Bronchial epithelial cell (primary cell): ENCODE results near the gene NEURL1. TPM values are rescaled to one million over a fixed set of nuclear protein-coding genes. Genes with fewer than 3 reads are reported as not detected.

Source experiments
- DNase-seq: peaks from one replicate; pipeline ENCODE4 v3.0.0-alpha.2; 2010; ENCODE audit warnings: low read depth
- FAIRE-seq: peaks from 2 replicates; lab custom pipeline; 2011; peaks lifted over from hg19 to GRCh38; lab: Jason Lieb, UNC
- H3K27me3 ChIP-seq: 2 replicates; pipeline ENCODE4 v1.5.1; 2011; ENCODE audit warnings: low read length; ENCODE audit not compliant: control insufficient read depth, insufficient read depth
- H3K36me3 ChIP-seq: 2 replicates; pipeline ENCODE4 v1.5.1; 2011; ENCODE audit warnings: low read length; ENCODE audit not compliant: control insufficient read depth, insufficient read depth
- H3K4me3 ChIP-seq: 2 replicates; pipeline ENCODE4 v1.5.1; 2011; ENCODE audit warnings: mild to moderate bottlenecking, low read depth, low read length, control low read depth
- total RNA-seq: library from RNA; depleted of rRNA; stranded (reverse); fragments of >200 nt; gene quantifications from 2 replicates; pipeline ENCODE4 v1.2.1, GENCODE V29; 2014
- TF ChIP-seq, protein P1 (sequence below): IDR thresholded peaks from 2 replicates; pipeline ENCODE4 v1.5.1; 2011; ENCODE audit warnings: mild to moderate bottlenecking, moderate library complexity, low read length, control low read depth, inconsistent platforms; ENCODE audit not compliant: insufficient read depth, severe bottlenecking

NEURL1 gene
- total RNA-seq, 1 donor from 2014 or later: 1.1 TPM

DNA sequence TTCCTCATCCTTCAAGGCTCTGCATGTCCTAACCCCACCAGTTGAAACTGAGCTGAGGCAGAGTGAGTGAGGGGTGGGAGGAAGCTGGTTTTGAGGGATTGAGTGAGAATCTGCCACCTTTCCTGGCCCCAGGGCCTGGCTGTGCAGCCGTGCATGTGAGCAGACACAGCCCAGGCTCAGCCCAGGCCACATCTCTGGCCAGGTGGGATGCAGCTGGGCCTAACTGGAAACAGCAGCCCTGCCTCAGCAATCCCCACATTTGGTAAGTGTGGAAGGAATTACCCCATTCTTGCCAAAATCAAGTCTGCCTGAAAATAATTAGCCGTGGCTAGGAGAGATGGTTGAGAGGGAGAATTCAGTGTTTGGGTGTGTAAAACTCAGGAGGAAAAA lies 116.6 kb downstream of the NEURL1 start:
- DNase-seq (no peak), FAIRE-seq (no peak)
- H3K4me3 ChIP-seq: no peak overlapping the region
- no peaks in the 10 kb centered on the region for H3K27me3 ChIP-seq
- TF ChIP-seq, protein P1, sequence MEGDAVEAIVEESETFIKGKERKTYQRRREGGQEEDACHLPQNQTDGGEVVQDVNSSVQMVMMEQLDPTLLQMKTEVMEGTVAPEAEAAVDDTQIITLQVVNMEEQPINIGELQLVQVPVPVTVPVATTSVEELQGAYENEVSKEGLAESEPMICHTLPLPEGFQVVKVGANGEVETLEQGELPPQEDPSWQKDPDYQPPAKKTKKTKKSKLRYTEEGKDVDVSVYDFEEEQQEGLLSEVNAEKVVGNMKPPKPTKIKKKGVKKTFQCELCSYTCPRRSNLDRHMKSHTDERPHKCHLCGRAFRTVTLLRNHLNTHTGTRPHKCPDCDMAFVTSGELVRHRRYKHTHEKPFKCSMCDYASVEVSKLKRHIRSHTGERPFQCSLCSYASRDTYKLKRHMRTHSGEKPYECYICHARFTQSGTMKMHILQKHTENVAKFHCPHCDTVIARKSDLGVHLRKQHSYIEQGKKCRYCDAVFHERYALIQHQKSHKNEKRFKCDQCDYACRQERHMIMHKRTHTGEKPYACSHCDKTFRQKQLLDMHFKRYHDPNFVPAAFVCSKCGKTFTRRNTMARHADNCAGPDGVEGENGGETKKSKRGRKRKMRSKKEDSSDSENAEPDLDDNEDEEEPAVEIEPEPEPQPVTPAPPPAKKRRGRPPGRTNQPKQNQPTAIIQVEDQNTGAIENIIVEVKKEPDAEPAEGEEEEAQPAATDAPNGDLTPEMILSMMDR: no peak
- peaks cover 42% of the 10 kb centered on the region for H3K36me3 ChIP-seq

- no peaks in the 10 kb centered on the region for H3K27me3 ChIP-seq
- H3K36me3 ChIP-seq: peaks cover 45% of the 10 kb centered on the region
- DNase-seq (no peak), FAIRE-seq (no peak)
- H3K4me3 ChIP-seq: no peak overlapping the region
- TF ChIP-seq, protein P1: no peak
These were observed 117.5 kb downstream of the NEURL1 start for GRCh38 chr10:103610921-103611511.

DNA sequence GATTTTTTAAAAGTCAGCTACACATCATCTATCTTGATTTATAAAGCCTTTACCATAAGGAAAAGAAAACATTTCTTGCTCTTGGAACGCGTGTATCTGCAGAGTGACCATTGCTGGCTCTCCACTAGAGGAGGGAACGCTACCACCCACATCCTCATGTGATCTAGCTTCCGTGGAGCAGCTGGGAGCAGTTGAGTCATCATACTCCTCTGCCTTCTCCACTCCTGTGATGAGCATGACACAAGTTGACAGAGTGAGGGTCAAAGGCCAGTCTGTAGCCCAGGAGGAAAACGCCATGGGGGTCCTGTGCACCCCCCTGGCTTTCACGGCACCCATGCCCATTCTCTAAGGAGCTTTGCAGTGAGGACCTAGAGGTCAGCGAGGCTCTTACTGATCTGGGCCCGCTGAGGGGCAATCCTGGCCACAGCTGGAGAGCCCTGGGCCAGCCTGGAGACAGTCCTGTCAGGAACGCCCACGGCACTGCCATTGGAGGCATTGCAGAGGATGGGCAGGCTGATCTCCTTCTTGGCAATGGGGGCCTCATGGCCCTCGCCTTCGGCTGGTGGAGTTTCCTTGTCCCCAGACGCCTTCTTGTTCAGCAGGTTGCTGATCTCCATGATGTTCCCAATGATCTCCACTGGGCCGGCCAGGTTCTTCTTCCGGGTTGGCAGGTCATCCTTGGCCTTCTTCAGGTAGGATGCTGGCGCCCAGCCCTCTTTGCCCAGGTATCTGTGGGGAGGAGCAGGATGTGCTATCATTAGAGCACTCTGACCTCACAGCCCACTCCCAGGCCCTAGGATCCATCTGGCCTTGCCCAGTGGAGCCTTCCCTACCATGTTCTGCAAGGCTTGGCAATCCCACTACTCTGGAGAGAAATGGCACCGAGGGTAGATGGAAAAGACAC lies 119.2 kb downstream of the NEURL1 start:
- peaks cover 55% of the 10 kb centered on the region for H3K36me3 ChIP-seq

GRCh38 chr10:103613616-103614015 lies 120.1 kb downstream of the NEURL1 start:
- TF ChIP-seq, protein P1: no peak

More for the DNA sequence above, 119.2 kb downstream of the NEURL1 start:
- TF ChIP-seq, protein P1: no peak
- no peak overlapping the region for H3K4me3 ChIP-seq
- FAIRE-seq: peak; percentile 50
- no peaks in the 10 kb centered on the region for H3K27me3 ChIP-seq
- peak; percentile 23 for DNase-seq

DNA sequence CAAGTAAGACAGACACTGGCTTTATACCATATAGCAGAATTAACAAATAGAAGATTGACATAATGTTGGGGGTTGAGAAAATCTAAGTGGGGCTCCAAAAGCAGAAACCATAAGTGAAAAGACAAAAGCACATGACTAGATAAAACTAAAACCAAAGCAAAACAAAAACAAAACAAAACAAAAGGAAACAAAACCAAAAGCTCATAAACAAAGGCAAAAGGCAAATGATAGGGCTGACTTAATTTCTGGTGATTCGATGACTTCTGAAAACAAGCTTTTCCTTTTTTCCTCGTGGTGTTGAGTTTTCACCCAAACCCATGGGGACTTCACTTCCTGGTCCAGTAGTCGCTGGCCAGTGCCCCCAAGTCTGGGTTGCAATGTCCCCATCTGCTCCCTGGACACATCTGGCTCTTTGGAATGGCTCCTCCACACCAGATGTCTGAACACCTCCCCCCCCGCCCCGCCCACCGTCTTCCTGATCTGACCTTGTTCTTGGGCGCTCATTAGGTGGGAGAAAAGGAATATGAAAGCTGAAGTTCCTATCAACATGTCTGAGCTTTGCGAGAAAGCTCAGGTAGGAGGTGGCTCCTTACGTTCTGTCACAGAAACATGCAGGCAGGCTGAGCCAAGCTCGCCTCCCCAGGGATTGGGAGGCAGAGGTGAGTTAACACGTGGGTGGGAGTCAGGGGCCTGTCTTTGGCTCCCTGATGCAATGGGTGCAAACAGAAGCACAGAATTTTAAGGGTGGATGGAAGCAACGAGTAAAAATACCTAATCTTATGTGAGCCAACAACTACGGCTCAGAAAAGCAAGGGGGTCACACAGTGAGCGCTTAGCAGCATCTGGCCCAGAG lies 121.0 kb downstream of the NEURL1 start:
- TF ChIP-seq, protein P1: no peak
- FAIRE-seq: no peak
- no peak for DNase-seq
- H3K27me3 ChIP-seq: no peaks in the 10 kb centered on the region
- no peak overlapping the region for H3K4me3 ChIP-seq
- peaks cover 46% of the 10 kb centered on the region for H3K36me3 ChIP-seq

More at GRCh38 chr10:103613616-103614015, 120.1 kb downstream of the NEURL1 start:
- DNase-seq (no peak), FAIRE-seq (peak; percentile 83)
- Histone ChIP-seq H3K27me3 (no peaks in the 10 kb centered on the region), H3K36me3 (peaks cover 53% of the 10 kb centered on the region), H3K4me3 (no peak overlapping the region)
